B cell (primary cell): ENCODE measurements around the gene AOPEP. TPM values are rescaled to one million over a fixed set of nuclear protein-coding genes. Genes with fewer than 3 reads are reported as not detected.

ENCODE experiments used
- ATAC-seq: fragments of 200-7000 bp; cut with Tn5 transposase; one replicate; pipeline ENCODE4 v1.10.0; 2021; ENCODE audit warnings: low read depth, mild to moderate bottlenecking, moderate number of reproducible peaks, moderate library complexity
- CTCF ChIA-PET: fragments of 350-600 bp; sonication (Branson Sonifier 250); formaldehyde crosslinking; loops from one replicate; lab custom pipeline; 2021; ENCODE audit warnings: antibody characterized with exemption, inconsistent platforms; lab: Charles Lee
- POLR2A ChIA-PET: fragments of 350-600 bp; sonication (Branson Sonifier 250); formaldehyde crosslinking; loops from one replicate; lab custom pipeline; 2021; ENCODE audit warnings: antibody characterized with exemption; lab: Charles Lee
- DNase-seq: peaks from one replicate; pipeline ENCODE4 v3.0.0; 2013
- H2AFZ ChIP-seq: 2 replicates; pipeline ENCODE4 v1.6.1; 2012; ENCODE audit warnings: mild to moderate bottlenecking, low read depth, low read length; ENCODE audit not compliant: insufficient read depth, poor library complexity, severe bottlenecking
- H3K27ac ChIP-seq, 2 donors: 1 replicate in 1 of 2; 2 replicates in 1 of 2; pipeline ENCODE4 v1.5.1; 2012 to 2013; ENCODE audit warnings: low read length in 2 of 2, mild to moderate bottlenecking in 2 of 2, moderate library complexity in 1 of 2
- H3K27me3 ChIP-seq, 4 experiments: fragments of 200-600 bp in 1 of 4; sonication (generic) in 1 of 4; replicated peaks in 1 of 4; 1 replicate in 2 of 4; 2 replicates in 2 of 4; pipeline versions ENCODE4 v1.6.1 to v1.7.0; 2013 to 2016; ENCODE audit warnings: low read length in 3 of 4, mild to moderate bottlenecking in 2 of 4, mixed read lengths in 1 of 4, moderate library complexity in 1 of 4; ENCODE audit not compliant: insufficient read depth in 4 of 4, control insufficient read depth in 3 of 4; ENCODE audit errors: control extremely low read depth in 1 of 4
- H3K36me3 ChIP-seq, 2 experiments: replicated peaks in 1 of 2; 1 replicate in 1 of 2; 2 replicates in 1 of 2; pipeline versions ENCODE4 v1.6.1 to v1.7.1; 2013; ENCODE audit warnings: low read length in 1 of 2; ENCODE audit not compliant: insufficient read depth in 2 of 2, control insufficient read depth in 1 of 2; ENCODE audit errors: control extremely low read depth in 1 of 2, extremely low read depth in 1 of 2
- H3K4me1 ChIP-seq, 2 donors: fragments of 200-600 bp in 1 of 2; sonication (generic) in 1 of 2; 1 replicate in 1 of 2; 2 replicates in 1 of 2; pipeline versions ENCODE4 v1.5.1 to v1.6.1; 2013 to 2017; ENCODE audit warnings: low read length in 2 of 2; ENCODE audit not compliant: control insufficient read depth in 2 of 2, insufficient read depth in 2 of 2
- H3K4me2 ChIP-seq: replicated peaks from 2 replicates; pipeline ENCODE3; 2012; ENCODE audit warnings: mild to moderate bottlenecking, low read depth, low read length; ENCODE audit not compliant: poor library complexity, severe bottlenecking
- H3K4me3 ChIP-seq, 5 experiments: fragments of 200-600 bp in 1 of 5; sonication (generic) in 1 of 5; 1 replicate in 3 of 5; 2 replicates in 2 of 5; pipeline versions ENCODE4 v1.5.1 to v1.7.0; 2011 to 2016; ENCODE audit warnings: low read length in 4 of 5, mild to moderate bottlenecking in 4 of 5, low read depth in 2 of 5, control low read depth in 1 of 5, moderate library complexity in 1 of 5; ENCODE audit not compliant: insufficient read depth in 1 of 5; ENCODE audit errors: control extremely low read depth in 1 of 5, extremely low read depth in 1 of 5
- H3K79me2 ChIP-seq: fragments of 200-600 bp; sonication (generic); one replicate; pipeline ENCODE4 v1.6.0; 2016; ENCODE audit warnings: low read length; ENCODE audit not compliant: control insufficient read depth, insufficient read depth
- H3K9ac ChIP-seq: fragments of 200-600 bp; sonication (generic); 2 replicates; pipeline ENCODE4 v1.6.1; 2017; ENCODE audit warnings: mild to moderate bottlenecking, low read length, moderate library complexity
- H3K9me3 ChIP-seq, 3 donors: one replicate each; pipeline versions ENCODE4 v1.6.1 to v1.7.1; 2013; ENCODE audit warnings: low read length in 2 of 3; ENCODE audit not compliant: control insufficient read depth in 2 of 3, insufficient read depth in 1 of 3; ENCODE audit errors: control extremely low read depth in 1 of 3
- H4K20me1 ChIP-seq: 2 replicates; pipeline ENCODE4 v1.6.0; 2012; ENCODE audit warnings: mild to moderate bottlenecking, low read length; ENCODE audit not compliant: insufficient read depth, control insufficient read depth, poor library complexity, severe bottlenecking
- H3K27ac Mint-ChIP-seq: one replicate; pipeline ENCODE4 v1.8.0; 2021; ENCODE audit warnings: mixed read lengths
- H3K27me3 Mint-ChIP-seq: one replicate; pipeline ENCODE4 v1.8.0; 2021; ENCODE audit warnings: mixed read lengths
- H3K4me1 Mint-ChIP-seq: one replicate; pipeline ENCODE4 v1.8.0; 2021; ENCODE audit warnings: mixed read lengths
- H3K4me3 Mint-ChIP-seq: one replicate; pipeline ENCODE4 v1.8.0; 2021; ENCODE audit warnings: mixed read lengths
- H3K9me3 Mint-ChIP-seq: one replicate; pipeline ENCODE4 v1.8.0; 2022; ENCODE audit warnings: mixed read lengths; ENCODE audit not compliant: insufficient read depth
- EZH2 ChIP-seq: IDR thresholded peaks from 2 replicates; pipeline ENCODE4 v1.6.1; 2012; ENCODE audit warnings: borderline replicate concordance, low read depth, mild to moderate bottlenecking, moderate library complexity, low read length; ENCODE audit not compliant: insufficient read depth, poor library complexity, severe bottlenecking
- WGBS: methylation state at CpG from one replicate; pipeline ENCODE4 v1.1.5; 2013; ENCODE audit warnings: missing lambda C conversion rate; ENCODE audit not compliant: insufficient coverage; 5-methylcytosine and 5-hydroxymethylcytosine counted together
- intact Hi-C: fragments of 100-400 bp; cut with micrococcal nuclease; formaldehyde crosslinking; loops from one replicate; pipeline ENCODE4 v1.10.0; 2022
- polyA plus RNA-seq: library from polyadenylated mRNA; depleted of rRNA; stranded (reverse); fragments of >200 nt; gene quantifications from 2 replicates; pipeline ENCODE4 v1.2.3, GENCODE V29; 2012
- total RNA-seq, 2 donors: library from RNA; stranded (reverse); fragments of 120-200 nt in 1 of 2; gene quantifications; 1 replicate in 1 of 2; 2 replicates in 1 of 2; pipeline versions ENCODE4 v1.2.3 to v1.2.4, GENCODE V29; 2013 to 2022
- TF ChIP-seq, protein P1 (sequence below): fragments of 200-600 bp; IDR thresholded peaks from one replicate; pipeline ENCODE4 v1.8.0; 2022; ENCODE audit warnings: antibody characterized with exemption, mild to moderate bottlenecking

The AOPEP gene
- total and polyA plus RNA-seq, 2 donors (not counting 1 experiment from before 2014, with no cell fraction given): 5.1 to 35.8 TPM

DNA sequence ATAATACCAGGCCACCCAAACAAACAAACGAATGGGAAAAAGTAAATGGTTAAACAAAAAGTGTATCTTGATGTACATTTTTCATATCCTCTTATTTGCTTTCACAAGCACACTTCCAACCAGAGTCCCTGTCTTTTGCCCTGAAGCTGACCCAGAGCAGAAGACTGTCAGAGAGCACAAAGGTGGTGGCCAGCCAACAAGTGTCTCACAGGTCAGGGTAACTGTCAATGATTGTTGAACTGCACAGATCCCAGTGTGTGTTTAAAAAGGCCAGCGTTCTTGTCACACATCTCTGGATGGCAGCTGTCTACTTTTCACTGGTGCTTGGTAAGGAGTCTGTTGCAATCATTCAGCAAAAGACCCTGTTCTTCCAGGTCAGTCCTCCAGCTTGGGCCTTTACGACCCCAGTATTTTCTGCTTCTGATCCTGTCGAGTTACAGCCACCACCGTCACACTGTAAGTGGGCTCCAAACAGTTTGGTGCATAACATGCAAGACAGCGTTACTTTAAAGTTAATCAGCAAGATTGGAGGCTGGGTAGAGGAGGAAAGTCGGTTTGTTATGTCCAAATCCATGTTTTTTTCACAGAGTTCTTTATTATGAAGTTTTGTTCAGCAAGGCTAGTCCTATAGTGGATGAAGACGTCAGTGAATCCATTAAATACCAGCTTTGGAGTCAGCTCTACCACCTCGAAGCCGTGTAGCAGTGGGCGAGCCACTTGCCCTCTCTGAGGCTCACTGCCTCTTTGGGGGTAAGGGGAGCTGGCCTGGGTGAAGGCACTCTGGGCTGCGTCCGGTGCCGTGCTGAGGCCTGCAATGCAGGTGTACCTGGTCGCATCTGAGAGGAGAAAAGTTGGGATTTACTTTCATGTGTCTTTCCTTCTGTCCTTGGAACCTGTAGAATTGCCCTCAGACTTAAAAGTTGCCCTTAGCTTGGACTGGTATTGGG is 265.7 kb downstream of the AOPEP start:
- Mint-ChIP-seq H3K27me3 (no peaks in the 10 kb centered on the region), H3K4me1 (no peaks in the 10 kb centered on the region), H3K4me3 (no peak overlapping the region), H3K9me3 (no peaks in the 10 kb centered on the region), H3K27ac (no peak overlapping the region)
- TF ChIP-seq, protein P1, sequence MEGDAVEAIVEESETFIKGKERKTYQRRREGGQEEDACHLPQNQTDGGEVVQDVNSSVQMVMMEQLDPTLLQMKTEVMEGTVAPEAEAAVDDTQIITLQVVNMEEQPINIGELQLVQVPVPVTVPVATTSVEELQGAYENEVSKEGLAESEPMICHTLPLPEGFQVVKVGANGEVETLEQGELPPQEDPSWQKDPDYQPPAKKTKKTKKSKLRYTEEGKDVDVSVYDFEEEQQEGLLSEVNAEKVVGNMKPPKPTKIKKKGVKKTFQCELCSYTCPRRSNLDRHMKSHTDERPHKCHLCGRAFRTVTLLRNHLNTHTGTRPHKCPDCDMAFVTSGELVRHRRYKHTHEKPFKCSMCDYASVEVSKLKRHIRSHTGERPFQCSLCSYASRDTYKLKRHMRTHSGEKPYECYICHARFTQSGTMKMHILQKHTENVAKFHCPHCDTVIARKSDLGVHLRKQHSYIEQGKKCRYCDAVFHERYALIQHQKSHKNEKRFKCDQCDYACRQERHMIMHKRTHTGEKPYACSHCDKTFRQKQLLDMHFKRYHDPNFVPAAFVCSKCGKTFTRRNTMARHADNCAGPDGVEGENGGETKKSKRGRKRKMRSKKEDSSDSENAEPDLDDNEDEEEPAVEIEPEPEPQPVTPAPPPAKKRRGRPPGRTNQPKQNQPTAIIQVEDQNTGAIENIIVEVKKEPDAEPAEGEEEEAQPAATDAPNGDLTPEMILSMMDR: no peak
- TF ChIP-seq EZH2: no peak
- 94% methylated on average over 11 of the region's 15 CpGs for WGBS
- ATAC-seq (no peak), DNase-seq (no peak)
- Histone ChIP-seq H4K20me1 (no peaks in the 10 kb centered on the region), H2AFZ (no peak overlapping the region), H3K4me3 (no peak overlapping the region), H3K79me2 (no peaks in the 10 kb centered on the region), H3K27me3 (no peaks in the 10 kb centered on the region), H3K9ac (no peak overlapping the region), H3K9me3 (no peaks in the 10 kb centered on the region), H3K36me3 (no peaks in the 10 kb centered on the region), H3K4me1 (no peaks in the 10 kb centered on the region), H3K4me2 (no peak overlapping the region), H3K27ac (no peak overlapping the region)
- POLR2A ChIA-PET: no interaction called here
- CTCF ChIA-PET: no interaction called here
- intact Hi-C loops: no loop called here

DNA sequence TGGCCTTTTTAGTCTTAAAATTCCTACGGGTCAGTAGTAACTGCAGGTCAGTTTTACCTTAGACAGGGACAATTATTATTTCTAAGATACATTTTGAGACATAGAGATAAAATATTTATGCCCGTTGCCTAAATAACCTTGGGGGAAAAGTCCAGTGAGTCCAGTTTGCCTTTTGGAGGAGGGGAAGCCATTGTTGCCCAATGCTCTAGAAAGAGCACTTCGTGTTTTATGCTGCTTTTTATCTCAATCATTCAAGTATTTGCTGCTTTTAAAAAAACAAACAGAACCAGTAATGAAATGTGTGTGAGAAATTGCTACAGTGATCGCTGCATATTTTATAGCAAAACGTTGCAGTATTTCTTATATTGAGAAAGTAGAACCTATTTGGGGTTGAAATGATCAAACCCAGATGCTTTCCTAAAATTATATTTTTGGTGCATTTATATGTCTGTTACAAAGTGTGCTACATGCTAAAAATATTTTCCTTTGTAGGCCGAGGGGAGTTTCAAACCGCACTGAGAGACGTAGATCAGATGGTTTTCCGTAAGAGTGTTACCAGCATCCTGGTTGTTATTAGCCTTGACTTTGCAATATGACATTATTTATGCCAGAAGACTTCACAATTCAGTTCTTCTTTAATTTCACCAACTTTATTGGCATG is 266.8 kb downstream of the AOPEP start:
- Histone ChIP-seq H3K4me1 (no peaks in the 10 kb centered on the region), H3K27me3 (peaks cover 0 to 5% (median 0%) of the 10 kb centered on the region in 4 experiments), H3K79me2 (no peaks in the 10 kb centered on the region), H3K9ac (no peak overlapping the region), H4K20me1 (no peaks in the 10 kb centered on the region), H3K4me2 (no peak overlapping the region), H3K27ac (no peak overlapping the region), H3K36me3 (no peaks in the 10 kb centered on the region), H3K9me3 (no peaks in the 10 kb centered on the region), H3K4me3 (no peak overlapping the region), H2AFZ (no peak overlapping the region)
- no CpG with 5 or more reads among the region's 9 CpGs for WGBS
- Mint-ChIP-seq H3K4me3 (no peak overlapping the region), H3K27ac (no peak overlapping the region), H3K9me3 (no peaks in the 10 kb centered on the region), H3K27me3 (peaks cover 4% of the 10 kb centered on the region), H3K4me1 (no peaks in the 10 kb centered on the region)
- ChIA-PET POLR2A (no interaction called here), CTCF (no interaction called here)
- no peak for DNase-seq
- intact Hi-C loops: no loop called here
- TF ChIP-seq, protein P1: no peak
- TF ChIP-seq EZH2: no peak
- ATAC-seq: no peak
